Spleen (tissue), 7 donors: ENCODE measurements around the gene SPIRE1.

Source experiments
- CTCF ChIP-seq, 11 experiments: fragments of 200-600 bp in 7 of 11; fragments of 450-650 bp in 4 of 11; sonication (generic) in 4 of 11; IDR thresholded peaks in 8 of 11; conservative IDR thresholded peaks in 3 of 11; 1 replicate in 7 of 11; 2 replicates in 4 of 11; pipeline versions ENCODE4 v1.4.0 to v1.8.0; 2016 to 2021; ENCODE audit warnings: antibody characterized with exemption in 11 of 11, inconsistent platforms in 4 of 11, mild to moderate bottlenecking in 1 of 11
- POLR2AphosphoS5 ChIP-seq, 3 donors: sonication (generic); formaldehyde crosslinking; IDR thresholded peaks; one replicate each; pipeline ENCODE4 v1.5.1; 2017; ENCODE audit warnings: antibody characterized with exemption in 3 of 3
- donor health status: DM: no; HTN: no; CAD: no; lungs with moderate emphysema.
- donor health status: DM: no; HTN: no; CAD: no.
- donor health status: DM: no; HTN: no; CAD: no.

DNA sequence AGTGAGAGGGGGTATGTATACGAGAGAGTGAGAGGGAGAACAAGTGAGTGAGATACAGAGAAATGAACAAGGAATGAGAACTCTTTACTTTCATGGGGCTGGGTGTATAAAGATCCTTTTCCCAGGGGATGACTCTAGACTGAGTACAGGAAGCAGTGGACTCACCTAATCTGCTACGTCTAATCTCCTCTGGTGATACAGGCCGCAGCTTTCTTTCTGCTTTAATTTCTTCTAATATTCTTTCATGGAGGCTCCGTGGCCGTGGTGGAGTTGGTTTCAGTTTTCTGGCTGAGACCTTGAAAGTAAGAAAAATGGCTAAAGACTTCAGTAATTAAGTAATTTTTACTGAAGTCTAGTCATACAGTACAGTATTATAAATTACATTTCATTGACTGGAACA is 165.0 kb downstream of the SPIRE1 start:
- TF ChIP-seq POLR2AphosphoS5 (IDR thresholded peaks at IDR 0.05) (no peak), CTCF (IDR thresholded peaks at IDR 0.05 in 8 of 11, conservative IDR thresholded peaks at IDR 0.05 in 3 of 11) (no peak)
